ENCODE results near the gene SCO1.

Gene SCO1

GRCh38 chr17:10697092-10698081 lies at the start of gene SCO1, which contains the start of gene ADPRM:
SCO1 (minus strand) TSS chr17:10697533; CDS start chr17:10697507, 26 bp downstream.
ADPRM (plus strand) TSS chr17:10697594; CDS start chr17:10704927, 7,333 bp downstream.
- peak within 1 kb of the TSS; percentile 86 for H3K4me3 ChIP-seq (ENCODE audit: low read depth, low read length)
- in situ Hi-C loops (cut with HindIII; ENCODE audit: low sequenced_read_pairs), result no loop called here

DNA sequence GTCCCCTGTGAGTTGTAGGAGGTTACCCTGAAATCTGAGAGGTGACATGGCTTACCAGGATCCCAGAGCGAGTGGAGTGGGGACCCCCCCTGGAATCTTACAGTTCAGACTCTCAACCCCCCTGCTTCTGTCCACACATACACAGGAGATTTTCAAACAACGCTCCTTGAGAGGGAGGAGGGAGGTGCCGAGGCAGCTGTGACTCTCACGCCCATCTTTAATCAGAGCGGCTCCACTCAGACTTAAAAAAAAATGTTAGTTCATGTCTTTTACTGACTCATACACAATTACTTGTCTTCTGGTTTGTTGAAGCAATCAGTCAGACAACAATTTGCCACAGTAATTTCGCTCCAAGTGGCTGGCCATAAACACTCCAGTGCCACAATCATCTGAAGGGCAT lies 47.9 kb upstream of the SCO1 start:
- no peak for DNase-seq (ENCODE audit: low read depth, low spot score)
- no peak overlapping the region for H3K4me3 ChIP-seq (ENCODE audit: low read depth, low read length)
- no peak for TF ChIP-seq CTCF (IDR thresholded peaks at IDR 0.05; ENCODE audit: low read depth, low read length)
- in situ Hi-C loops (cut with HindIII; ENCODE audit: low sequenced_read_pairs), result no loop called here

More at GRCh38 chr17:10697092-10698081, at the start of gene SCO1, which contains the start of gene ADPRM:
- peak; percentile 93 for DNase-seq (ENCODE audit: low read depth, low spot score)
- peak; percentile 59 for TF ChIP-seq CTCF (IDR thresholded peaks at IDR 0.05; ENCODE audit: low read depth, low read length)

DNA sequence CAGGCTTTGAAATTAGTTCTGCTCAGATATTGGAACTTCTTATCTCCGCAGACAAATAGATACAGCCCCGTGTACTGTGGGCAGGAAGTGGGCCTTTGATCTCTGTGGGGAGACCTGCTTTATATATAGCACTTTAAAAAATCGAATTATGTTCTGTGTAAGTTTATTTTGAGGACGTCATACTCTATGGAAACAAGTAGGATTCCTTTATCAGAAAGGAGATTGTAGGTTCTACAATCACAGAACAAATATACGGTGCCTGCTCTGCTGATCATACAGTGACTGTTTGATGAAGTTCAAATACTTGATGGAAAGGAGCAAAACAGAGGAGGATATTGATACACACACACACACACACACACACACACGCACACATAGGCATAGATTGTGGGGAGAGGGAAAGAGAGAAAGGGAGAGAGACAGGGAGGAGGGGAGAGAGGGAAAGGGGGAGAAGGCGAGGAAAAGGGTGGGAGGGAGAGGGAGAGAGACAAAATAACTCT lies 47.2 kb upstream of the SCO1 start:
- no peak for DNase-seq (ENCODE audit: low read depth, low spot score)
- in situ Hi-C loops (cut with HindIII; ENCODE audit: low sequenced_read_pairs), result no loop called here
- no peak overlapping the region for H3K4me3 ChIP-seq (ENCODE audit: low read depth, low read length)
- TF ChIP-seq CTCF (IDR thresholded peaks at IDR 0.05; ENCODE audit: low read depth, low read length), result no peak

DNA sequence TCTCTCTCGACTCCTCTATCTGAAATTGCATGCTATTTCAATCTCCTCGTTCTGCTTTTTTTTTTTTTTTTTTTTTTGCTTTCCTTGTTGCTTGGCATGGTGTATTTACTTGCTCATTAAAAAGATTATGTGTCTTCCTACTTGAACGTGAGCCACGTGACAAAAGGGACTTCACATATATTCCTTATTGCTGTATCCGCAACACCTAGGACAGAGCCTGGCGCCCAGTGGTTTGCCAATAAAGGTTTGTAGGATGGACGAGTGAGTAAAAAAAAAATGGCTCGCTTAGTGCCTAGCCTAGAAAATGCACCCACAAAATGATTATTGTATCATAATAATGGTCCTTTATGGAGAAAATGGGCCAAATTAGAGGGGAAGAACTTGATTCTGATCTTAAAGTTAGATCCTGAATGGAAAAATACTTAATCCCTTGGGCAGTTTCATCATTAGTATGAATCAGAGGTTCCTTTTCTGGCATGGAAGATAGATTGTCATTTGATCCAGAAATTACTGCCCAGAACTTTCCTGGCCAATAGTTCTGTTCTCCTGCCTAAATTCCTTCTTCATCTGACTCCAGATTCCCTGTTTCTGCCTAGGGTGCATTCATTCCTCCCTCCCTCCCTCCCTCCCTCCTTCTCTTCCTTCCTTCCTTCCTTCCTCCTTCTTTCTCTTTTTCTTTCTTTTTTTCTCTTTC lies 46.1 kb upstream of the SCO1 start:
- no peak for DNase-seq (ENCODE audit: low read depth, low spot score)
- in situ Hi-C loops (cut with HindIII; ENCODE audit: low sequenced_read_pairs), result no loop called here
- TF ChIP-seq CTCF (IDR thresholded peaks at IDR 0.05; ENCODE audit: low read depth, low read length), result no peak
- H3K4me3 ChIP-seq (ENCODE audit: low read depth, low read length), result no peak overlapping the region

- no peak overlapping the region for H3K4me3 ChIP-seq (ENCODE audit: low read depth, low read length)
- TF ChIP-seq CTCF (IDR thresholded peaks at IDR 0.05; ENCODE audit: low read depth, low read length), result no peak
- DNase-seq (ENCODE audit: low read depth, low spot score), result no peak
- in situ Hi-C loops (cut with HindIII; ENCODE audit: low sequenced_read_pairs), result no loop called here
These were observed 45.1 kb upstream of the SCO1 start for GRCh38 chr17:10742431-10742830.

DNA sequence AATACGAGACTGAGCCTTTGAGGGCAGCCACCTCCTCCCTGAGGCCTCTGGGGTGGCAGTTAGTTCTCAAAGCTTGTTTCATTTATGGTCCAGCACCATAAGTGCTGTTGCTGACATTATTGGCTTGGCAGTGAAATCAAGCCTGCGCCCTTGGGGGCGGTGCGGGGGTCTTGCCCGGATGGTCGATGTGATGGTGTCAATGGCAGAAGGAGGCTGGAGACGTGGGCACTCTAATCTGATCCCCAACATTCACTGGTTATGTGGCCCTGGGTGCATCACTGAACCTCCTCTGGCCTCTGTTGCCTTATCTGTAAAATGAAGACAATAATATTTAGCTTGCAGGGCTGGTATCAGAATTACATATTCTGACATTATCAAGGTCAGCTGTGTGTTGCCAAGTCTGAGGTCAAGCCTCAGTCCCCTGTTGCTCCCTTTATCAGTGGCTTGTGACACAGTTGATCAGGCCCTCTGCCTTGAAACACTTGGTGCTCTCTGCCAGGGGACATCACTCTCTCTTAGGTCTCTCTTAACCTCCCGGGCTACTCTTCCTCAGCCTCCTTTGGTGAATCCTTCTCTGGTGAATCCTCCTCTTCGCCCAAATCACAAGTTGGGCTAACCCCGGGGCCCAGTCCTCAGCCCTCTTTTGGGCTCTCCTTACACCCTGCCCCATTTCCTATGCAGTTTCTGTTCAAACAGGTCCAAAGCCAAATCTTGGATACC lies 44.2 kb upstream of the SCO1 start:
- no peak for TF ChIP-seq CTCF (IDR thresholded peaks at IDR 0.05; ENCODE audit: low read depth, low read length)
- DNase-seq (ENCODE audit: low read depth, low spot score), result no peak
- H3K4me3 ChIP-seq (ENCODE audit: low read depth, low read length), result no peak overlapping the region
- in situ Hi-C loops (cut with HindIII; ENCODE audit: low sequenced_read_pairs), result no loop called here
